SK-N-SH treated with all-trans-retinoic acid at 6 μM for 48 hours (cell line): ENCODE data around the gene TAX1BP1.

Source experiments
- ATAC-seq: fragments of 200-7000 bp; cut with Tn5 transposase; 3 replicates; pipeline ENCODE4 v1.9.1; 2020; ENCODE audit warnings: mild to moderate bottlenecking, moderate library complexity
- ARNTL ChIP-seq: fragments of 450-650 bp; formaldehyde crosslinking; IDR thresholded peaks from 2 replicates; pipeline ENCODE4 v1.5.0; 2020; ENCODE audit warnings: low read depth, mild to moderate bottlenecking, moderate library complexity, borderline replicate concordance
- BACH2 ChIP-seq: fragments of 250-450 bp; sonication (Bioruptor Pico); IDR thresholded peaks from 2 replicates; pipeline ENCODE4 v1.9.0; 2021; ENCODE audit warnings: mild to moderate bottlenecking, borderline replicate concordance
- CSDC2 ChIP-seq: fragments of 250-450 bp; sonication (Bioruptor Pico); IDR thresholded peaks from 2 replicates; pipeline ENCODE4 v1.5.0; 2020; ENCODE audit warnings: mild to moderate bottlenecking, moderate library complexity
- CSRNP3 ChIP-seq: fragments of 250-450 bp; sonication (Bioruptor Pico); IDR thresholded peaks from 2 replicates; pipeline ENCODE4 v1.5.1; 2021; ENCODE audit warnings: mild to moderate bottlenecking, moderate library complexity
- ESRRG ChIP-seq: fragments of 250-450 bp; sonication (Bioruptor Pico); IDR thresholded peaks from 2 replicates; pipeline ENCODE4 v1.6.1; 2021; ENCODE audit warnings: mild to moderate bottlenecking
- GLIS3 ChIP-seq: fragments of 250-450 bp; sonication (Bioruptor Pico); IDR thresholded peaks from 2 replicates; pipeline ENCODE4 v1.5.0; 2020; ENCODE audit warnings: mild to moderate bottlenecking, moderate library complexity
- ISL1 ChIP-seq: fragments of 250-450 bp; sonication (Bioruptor Pico); IDR thresholded peaks from 2 replicates; pipeline ENCODE4 v2.1.2; 2022; ENCODE audit warnings: mild to moderate bottlenecking, moderate library complexity
- OSR1 ChIP-seq: fragments of 250-450 bp; sonication (Bioruptor Pico); IDR thresholded peaks from 2 replicates; pipeline ENCODE4 v1.8.0; 2022; ENCODE audit warnings: moderate library complexity, mild to moderate bottlenecking, inconsistent platforms
- PATZ1 ChIP-seq: fragments of 250-450 bp; sonication (Bioruptor Pico); IDR thresholded peaks from 2 replicates; pipeline ENCODE4 v1.8.0; 2020; ENCODE audit warnings: mild to moderate bottlenecking, moderate library complexity, borderline replicate concordance
- POU6F1 ChIP-seq: fragments of 250-450 bp; sonication (Bioruptor Pico); IDR thresholded peaks from 2 replicates; pipeline ENCODE4 v1.8.0; 2021; ENCODE audit warnings: low read depth, mild to moderate bottlenecking, moderate library complexity, borderline replicate concordance
- PPARA ChIP-seq: fragments of 250-450 bp; sonication (Bioruptor Pico); IDR thresholded peaks from 2 replicates; pipeline ENCODE4 v1.5.0; 2020; ENCODE audit warnings: mild to moderate bottlenecking, borderline replicate concordance
- SNAI2 ChIP-seq: fragments of 250-450 bp; sonication (Bioruptor Pico); IDR thresholded peaks from 2 replicates; pipeline ENCODE4 v1.5.0; 2020; ENCODE audit warnings: mild to moderate bottlenecking, moderate library complexity
- TCF4 ChIP-seq: fragments of 250-450 bp; sonication (Bioruptor Pico); IDR thresholded peaks from 2 replicates; pipeline ENCODE4 v1.8.0; 2021; ENCODE audit warnings: mild to moderate bottlenecking, moderate library complexity, borderline replicate concordance
- TOX ChIP-seq: fragments of 250-450 bp; sonication (Bioruptor Pico); IDR thresholded peaks from 2 replicates; pipeline ENCODE4 v1.8.0; 2021; ENCODE audit warnings: mild to moderate bottlenecking, moderate library complexity, borderline replicate concordance
- ZFP3 ChIP-seq: fragments of 250-450 bp; sonication (Bioruptor Pico); IDR thresholded peaks from 2 replicates; pipeline ENCODE4 v1.5.0; 2020; ENCODE audit warnings: mild to moderate bottlenecking, moderate library complexity
- ZFP30 ChIP-seq: fragments of 450-650 bp; formaldehyde crosslinking; IDR thresholded peaks from 2 replicates; pipeline ENCODE4 v1.5.0; 2022; ENCODE audit warnings: mild to moderate bottlenecking, moderate library complexity
- ZNF565 ChIP-seq: fragments of 450-650 bp; formaldehyde crosslinking; conservative IDR thresholded peaks from 2 replicates; pipeline ENCODE4 v1.5.0; 2020; ENCODE audit warnings: low read depth, mild to moderate bottlenecking, moderate library complexity
- ZNF70 ChIP-seq: fragments of 450-650 bp; formaldehyde crosslinking; IDR thresholded peaks from 2 replicates; pipeline ENCODE4 v1.5.0; 2020; ENCODE audit warnings: mild to moderate bottlenecking, moderate library complexity
- ZNF8 ChIP-seq: fragments of 450-650 bp; formaldehyde crosslinking; IDR thresholded peaks from 2 replicates; pipeline ENCODE4 v1.5.0; 2020; ENCODE audit warnings: mild to moderate bottlenecking, moderate library complexity
- TF ChIP-seq, protein P1 (sequence below): fragments of 250-450 bp; sonication (Bioruptor Pico); IDR thresholded peaks from 2 replicates; pipeline ENCODE4 v1.5.0; 2020; ENCODE audit warnings: mild to moderate bottlenecking, moderate library complexity
- TF ChIP-seq, protein P2 (sequence below): fragments of 250-450 bp; sonication (Bioruptor Pico); IDR thresholded peaks from 2 replicates; pipeline ENCODE4 v1.5.1; 2020; ENCODE audit warnings: low read depth, mild to moderate bottlenecking, moderate library complexity

Gene TAX1BP1

DNA sequence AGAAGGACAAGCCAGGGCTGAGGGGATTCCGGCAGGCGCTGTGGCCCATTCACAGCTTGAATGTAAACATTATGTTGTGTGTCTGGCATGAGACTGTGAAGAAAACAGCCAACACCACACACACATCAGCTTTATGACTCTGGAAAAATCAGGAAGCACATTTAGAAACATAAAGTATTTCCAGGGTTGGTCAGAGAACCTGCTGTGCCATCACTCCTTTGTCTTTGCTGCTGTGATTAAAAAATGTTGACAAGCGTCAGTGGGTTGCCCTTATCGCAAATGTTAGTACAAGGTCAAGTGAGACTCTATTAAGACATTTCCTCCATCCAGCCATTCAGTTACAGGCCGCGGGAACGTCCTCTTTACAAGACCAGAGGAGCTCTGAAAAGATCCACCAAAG is 95.4 kb downstream of the TAX1BP1 start:
- ATAC-seq, result no peak
- TF ChIP-seq OSR1 (no peak), BACH2 (CRISPR knock-in tag) (no peak), PATZ1 (no peak), ZFP30 (CRISPR knock-in tag) (no peak), SNAI2 (CRISPR knock-in tag) (no peak), CSRNP3 (CRISPR knock-in tag) (no peak), ZFP3 (CRISPR knock-in tag) (no peak), TCF4 (CRISPR knock-in tag) (no peak), ISL1 (CRISPR knock-in tag) (no peak), ZNF565 (no peak), PPARA (no peak), ARNTL (no peak)

- ATAC-seq, result no peak
- TF ChIP-seq ZFP30 (CRISPR knock-in tag), result no peak
- no peak for TF ChIP-seq CSDC2 (CRISPR knock-in tag)
- TF ChIP-seq ZNF8 (CRISPR knock-in tag), result no peak
- TF ChIP-seq ZNF70 (CRISPR knock-in tag), result no peak
- TF ChIP-seq ZFP3 (CRISPR knock-in tag), result no peak
- no peak for TF ChIP-seq TOX (CRISPR knock-in tag)
- no peak for TF ChIP-seq GLIS3
- TF ChIP-seq TCF4 (CRISPR knock-in tag), result no peak
- no peak for TF ChIP-seq ISL1 (CRISPR knock-in tag)
- no peak for TF ChIP-seq ZNF565
- TF ChIP-seq, protein P1, sequence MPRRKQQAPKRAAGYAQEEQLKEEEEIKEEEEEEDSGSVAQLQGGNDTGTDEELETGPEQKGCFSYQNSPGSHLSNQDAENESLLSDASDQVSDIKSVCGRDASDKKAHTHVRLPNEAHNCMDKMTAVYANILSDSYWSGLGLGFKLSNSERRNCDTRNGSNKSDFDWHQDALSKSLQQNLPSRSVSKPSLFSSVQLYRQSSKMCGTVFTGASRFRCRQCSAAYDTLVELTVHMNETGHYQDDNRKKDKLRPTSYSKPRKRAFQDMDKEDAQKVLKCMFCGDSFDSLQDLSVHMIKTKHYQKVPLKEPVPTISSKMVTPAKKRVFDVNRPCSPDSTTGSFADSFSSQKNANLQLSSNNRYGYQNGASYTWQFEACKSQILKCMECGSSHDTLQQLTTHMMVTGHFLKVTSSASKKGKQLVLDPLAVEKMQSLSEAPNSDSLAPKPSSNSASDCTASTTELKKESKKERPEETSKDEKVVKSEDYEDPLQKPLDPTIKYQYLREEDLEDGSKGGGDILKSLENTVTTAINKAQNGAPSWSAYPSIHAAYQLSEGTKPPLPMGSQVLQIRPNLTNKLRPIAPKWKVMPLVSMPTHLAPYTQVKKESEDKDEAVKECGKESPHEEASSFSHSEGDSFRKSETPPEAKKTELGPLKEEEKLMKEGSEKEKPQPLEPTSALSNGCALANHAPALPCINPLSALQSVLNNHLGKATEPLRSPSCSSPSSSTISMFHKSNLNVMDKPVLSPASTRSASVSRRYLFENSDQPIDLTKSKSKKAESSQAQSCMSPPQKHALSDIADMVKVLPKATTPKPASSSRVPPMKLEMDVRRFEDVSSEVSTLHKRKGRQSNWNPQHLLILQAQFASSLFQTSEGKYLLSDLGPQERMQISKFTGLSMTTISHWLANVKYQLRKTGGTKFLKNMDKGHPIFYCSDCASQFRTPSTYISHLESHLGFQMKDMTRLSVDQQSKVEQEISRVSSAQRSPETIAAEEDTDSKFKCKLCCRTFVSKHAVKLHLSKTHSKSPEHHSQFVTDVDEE (CRISPR knock-in tag), result no peak
- TF ChIP-seq PATZ1, result no peak
These were observed 96.6 kb downstream of the TAX1BP1 start for GRCh38 chr7:27836536-27836935.

DNA sequence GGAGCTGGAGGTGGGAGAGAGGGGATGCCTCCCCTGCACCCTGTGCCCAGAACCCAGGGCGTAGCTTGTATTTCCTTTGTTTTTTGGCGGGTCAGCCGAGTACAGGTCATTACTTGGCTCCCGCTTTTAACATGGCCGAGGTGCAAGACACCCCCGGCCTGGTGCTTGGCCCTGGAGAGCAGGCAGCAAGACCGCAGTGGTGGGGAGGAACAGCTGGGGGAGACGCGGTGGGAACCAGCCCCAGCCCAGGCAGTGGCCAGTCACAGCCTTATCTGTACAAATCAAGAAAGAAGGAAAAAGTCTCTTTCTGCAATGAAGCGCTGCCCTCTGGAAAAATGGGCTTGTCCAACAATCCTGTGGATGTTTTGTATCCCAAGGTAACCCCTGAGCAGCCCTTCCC is 99.1 kb downstream of the TAX1BP1 start:
- no peak for TF ChIP-seq ARNTL
- no peak for TF ChIP-seq ZNF565
- no peak for TF ChIP-seq CSRNP3 (CRISPR knock-in tag)
- TF ChIP-seq ISL1 (CRISPR knock-in tag), result no peak
- TF ChIP-seq ZFP30 (CRISPR knock-in tag), result no peak
- no peak for TF ChIP-seq ESRRG
- no peak for TF ChIP-seq PATZ1
- TF ChIP-seq GLIS3, result no peak
- no peak for TF ChIP-seq ZNF8 (CRISPR knock-in tag)
- no peak for TF ChIP-seq POU6F1 (CRISPR knock-in tag)
- TF ChIP-seq, protein P2, sequence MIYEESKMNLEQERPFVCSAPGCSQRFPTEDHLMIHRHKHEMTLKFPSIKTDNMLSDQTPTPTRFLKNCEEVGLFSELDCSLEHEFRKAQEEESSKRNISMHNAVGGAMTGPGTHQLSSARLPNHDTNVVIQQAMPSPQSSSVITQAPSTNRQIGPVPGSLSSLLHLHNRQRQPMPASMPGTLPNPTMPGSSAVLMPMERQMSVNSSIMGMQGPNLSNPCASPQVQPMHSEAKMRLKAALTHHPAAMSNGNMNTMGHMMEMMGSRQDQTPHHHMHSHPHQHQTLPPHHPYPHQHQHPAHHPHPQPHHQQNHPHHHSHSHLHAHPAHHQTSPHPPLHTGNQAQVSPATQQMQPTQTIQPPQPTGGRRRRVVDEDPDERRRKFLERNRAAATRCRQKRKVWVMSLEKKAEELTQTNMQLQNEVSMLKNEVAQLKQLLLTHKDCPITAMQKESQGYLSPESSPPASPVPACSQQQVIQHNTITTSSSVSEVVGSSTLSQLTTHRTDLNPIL (CRISPR knock-in tag), result no peak
- no peak for TF ChIP-seq ZNF70 (CRISPR knock-in tag)
- no peak for TF ChIP-seq CSDC2 (CRISPR knock-in tag)
- ATAC-seq, result no peak
